HepG2 (cell line): ENCODE measurements around the gene JTB. TPM values are rescaled to one million over a fixed set of nuclear protein-coding genes. Genes with fewer than 3 reads are reported as not detected.

Experiments
- CEBPG ChIP-seq: IDR thresholded peaks from 2 replicates; pipeline ENCODE4 v1.6.1; 2016
- PHF20 ChIP-seq: sonication (generic); formaldehyde crosslinking; IDR thresholded peaks from 2 replicates; pipeline ENCODE4 v1.5.0; 2020; ENCODE audit warnings: mild to moderate bottlenecking, missing genetic modification reagents
- SMAD9 ChIP-seq: sonication (generic); formaldehyde crosslinking; IDR thresholded peaks from 2 replicates; pipeline ENCODE4 v1.5.1; 2020; ENCODE audit warnings: mild to moderate bottlenecking, missing genetic modification reagents
- SMARCE1 ChIP-seq: fragments of 450-650 bp; IDR thresholded peaks from 2 replicates; pipeline ENCODE4 v1.6.1; 2017; ENCODE audit warnings: borderline replicate concordance
- TP53 ChIP-seq: sonication (generic); formaldehyde crosslinking; conservative IDR thresholded peaks from 2 replicates; pipeline ENCODE4 v1.4.0; 2020; ENCODE audit warnings: missing genetic modification reagents
- ZFP41 ChIP-seq: sonication (generic); formaldehyde crosslinking; IDR thresholded peaks from 2 replicates; pipeline ENCODE4 v1.4.0; 2020; ENCODE audit warnings: mild to moderate bottlenecking, missing genetic modification reagents, borderline replicate concordance
- ZNF619 ChIP-seq: sonication (generic); formaldehyde crosslinking; IDR thresholded peaks from 2 replicates; pipeline ENCODE4 v1.4.0; 2020; ENCODE audit warnings: mild to moderate bottlenecking, missing genetic modification reagents
- ZNF800 ChIP-seq: sonication (generic); formaldehyde crosslinking; IDR thresholded peaks from 2 replicates; pipeline ENCODE4 v1.4.0; 2020; ENCODE audit warnings: missing genetic modification reagents
- polyA plus RNA-seq, 8 experiments: library from polyadenylated mRNA; depleted of rRNA in 3 of 8; stranded (reverse) in 7 of 8; unstranded in 1 of 8; fragments of >200 nt; fragmentation: Illumina TruSeq in 4 of 8; extraction: Trizol in 4 of 8; gene quantifications; 2 replicates each; pipeline versions ENCODE4 v1.2.1 to v1.2.3, GENCODE V29; 2011 to 2016; ENCODE audit warnings: low read depth in 4 of 8, missing spikeins in 1 of 8, mixed read lengths in 1 of 8; ENCODE audit not compliant: insufficient read depth in 1 of 8
- total RNA-seq, 5 experiments: library from RNA; depleted of rRNA; stranded (reverse); fragments of >200 nt; fragmentation: Illumina TruSeq; extraction: Trizol; gene quantifications; 2 replicates each; pipeline ENCODE4 v1.2.3, GENCODE V29; 2016; ENCODE audit warnings: low read depth in 1 of 5
- TF ChIP-seq, protein P1 (sequence below): IDR thresholded peaks from 2 replicates; pipeline ENCODE4 v1.6.1; 2016; ENCODE audit warnings: low read depth, missing genetic modification reagents, missing compliant biosample characterization
- TF ChIP-seq, protein P2 (sequence below), 2 experiments: IDR thresholded peaks; 2 replicates each; pipeline ENCODE4 v1.6.1; 2011 to 2012; ENCODE audit warnings: low read length in 2 of 2, borderline replicate concordance in 1 of 2, low read depth in 1 of 2, mild to moderate bottlenecking in 1 of 2, moderate library complexity in 1 of 2
- TF ChIP-seq, protein P3 (sequence below): sonication (generic); formaldehyde crosslinking; IDR thresholded peaks from 2 replicates; pipeline ENCODE4 v1.8.1; 2023; ENCODE audit warnings: mild to moderate bottlenecking, moderate library complexity, missing genetic modification reagents
- TF ChIP-seq, protein P4 (sequence below): sonication (generic); formaldehyde crosslinking; IDR thresholded peaks from 2 replicates; pipeline ENCODE4 v1.4.0; 2020; ENCODE audit warnings: mild to moderate bottlenecking, missing genetic modification reagents

The JTB gene
- total and polyA plus RNA-seq, 2 of the 13 experiments (the other 11 are each of a cell fraction or from before 2014, with no cell fraction given), result 96.7 to 99.2 TPM

GRCh38 chr1:153953859-153954365 lies 23.6 kb downstream of the JTB start (continued):
- TF ChIP-seq, protein P1, sequence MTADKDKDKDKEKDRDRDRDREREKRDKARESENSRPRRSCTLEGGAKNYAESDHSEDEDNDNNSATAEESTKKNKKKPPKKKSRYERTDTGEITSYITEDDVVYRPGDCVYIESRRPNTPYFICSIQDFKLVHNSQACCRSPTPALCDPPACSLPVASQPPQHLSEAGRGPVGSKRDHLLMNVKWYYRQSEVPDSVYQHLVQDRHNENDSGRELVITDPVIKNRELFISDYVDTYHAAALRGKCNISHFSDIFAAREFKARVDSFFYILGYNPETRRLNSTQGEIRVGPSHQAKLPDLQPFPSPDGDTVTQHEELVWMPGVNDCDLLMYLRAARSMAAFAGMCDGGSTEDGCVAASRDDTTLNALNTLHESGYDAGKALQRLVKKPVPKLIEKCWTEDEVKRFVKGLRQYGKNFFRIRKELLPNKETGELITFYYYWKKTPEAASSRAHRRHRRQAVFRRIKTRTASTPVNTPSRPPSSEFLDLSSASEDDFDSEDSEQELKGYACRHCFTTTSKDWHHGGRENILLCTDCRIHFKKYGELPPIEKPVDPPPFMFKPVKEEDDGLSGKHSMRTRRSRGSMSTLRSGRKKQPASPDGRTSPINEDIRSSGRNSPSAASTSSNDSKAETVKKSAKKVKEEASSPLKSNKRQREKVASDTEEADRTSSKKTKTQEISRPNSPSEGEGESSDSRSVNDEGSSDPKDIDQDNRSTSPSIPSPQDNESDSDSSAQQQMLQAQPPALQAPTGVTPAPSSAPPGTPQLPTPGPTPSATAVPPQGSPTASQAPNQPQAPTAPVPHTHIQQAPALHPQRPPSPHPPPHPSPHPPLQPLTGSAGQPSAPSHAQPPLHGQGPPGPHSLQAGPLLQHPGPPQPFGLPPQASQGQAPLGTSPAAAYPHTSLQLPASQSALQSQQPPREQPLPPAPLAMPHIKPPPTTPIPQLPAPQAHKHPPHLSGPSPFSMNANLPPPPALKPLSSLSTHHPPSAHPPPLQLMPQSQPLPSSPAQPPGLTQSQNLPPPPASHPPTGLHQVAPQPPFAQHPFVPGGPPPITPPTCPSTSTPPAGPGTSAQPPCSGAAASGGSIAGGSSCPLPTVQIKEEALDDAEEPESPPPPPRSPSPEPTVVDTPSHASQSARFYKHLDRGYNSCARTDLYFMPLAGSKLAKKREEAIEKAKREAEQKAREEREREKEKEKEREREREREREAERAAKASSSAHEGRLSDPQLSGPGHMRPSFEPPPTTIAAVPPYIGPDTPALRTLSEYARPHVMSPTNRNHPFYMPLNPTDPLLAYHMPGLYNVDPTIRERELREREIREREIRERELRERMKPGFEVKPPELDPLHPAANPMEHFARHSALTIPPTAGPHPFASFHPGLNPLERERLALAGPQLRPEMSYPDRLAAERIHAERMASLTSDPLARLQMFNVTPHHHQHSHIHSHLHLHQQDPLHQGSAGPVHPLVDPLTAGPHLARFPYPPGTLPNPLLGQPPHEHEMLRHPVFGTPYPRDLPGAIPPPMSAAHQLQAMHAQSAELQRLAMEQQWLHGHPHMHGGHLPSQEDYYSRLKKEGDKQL (CRISPR knock-in tag), result 0 out of 2 replicates have a peak, but pooled peaks have one; percentile 22
- TF ChIP-seq, protein P2, sequence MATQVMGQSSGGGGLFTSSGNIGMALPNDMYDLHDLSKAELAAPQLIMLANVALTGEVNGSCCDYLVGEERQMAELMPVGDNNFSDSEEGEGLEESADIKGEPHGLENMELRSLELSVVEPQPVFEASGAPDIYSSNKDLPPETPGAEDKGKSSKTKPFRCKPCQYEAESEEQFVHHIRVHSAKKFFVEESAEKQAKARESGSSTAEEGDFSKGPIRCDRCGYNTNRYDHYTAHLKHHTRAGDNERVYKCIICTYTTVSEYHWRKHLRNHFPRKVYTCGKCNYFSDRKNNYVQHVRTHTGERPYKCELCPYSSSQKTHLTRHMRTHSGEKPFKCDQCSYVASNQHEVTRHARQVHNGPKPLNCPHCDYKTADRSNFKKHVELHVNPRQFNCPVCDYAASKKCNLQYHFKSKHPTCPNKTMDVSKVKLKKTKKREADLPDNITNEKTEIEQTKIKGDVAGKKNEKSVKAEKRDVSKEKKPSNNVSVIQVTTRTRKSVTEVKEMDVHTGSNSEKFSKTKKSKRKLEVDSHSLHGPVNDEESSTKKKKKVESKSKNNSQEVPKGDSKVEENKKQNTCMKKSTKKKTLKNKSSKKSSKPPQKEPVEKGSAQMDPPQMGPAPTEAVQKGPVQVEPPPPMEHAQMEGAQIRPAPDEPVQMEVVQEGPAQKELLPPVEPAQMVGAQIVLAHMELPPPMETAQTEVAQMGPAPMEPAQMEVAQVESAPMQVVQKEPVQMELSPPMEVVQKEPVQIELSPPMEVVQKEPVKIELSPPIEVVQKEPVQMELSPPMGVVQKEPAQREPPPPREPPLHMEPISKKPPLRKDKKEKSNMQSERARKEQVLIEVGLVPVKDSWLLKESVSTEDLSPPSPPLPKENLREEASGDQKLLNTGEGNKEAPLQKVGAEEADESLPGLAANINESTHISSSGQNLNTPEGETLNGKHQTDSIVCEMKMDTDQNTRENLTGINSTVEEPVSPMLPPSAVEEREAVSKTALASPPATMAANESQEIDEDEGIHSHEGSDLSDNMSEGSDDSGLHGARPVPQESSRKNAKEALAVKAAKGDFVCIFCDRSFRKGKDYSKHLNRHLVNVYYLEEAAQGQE (IDR thresholded peaks at IDR 0.05; ENCODE audit: borderline replicate concordance in 1 of 2, low read depth in 1 of 2, low read length in 2 of 2), result no peak
- no peak for TF ChIP-seq ZNF800 (CRISPR knock-in tag)
- peak; percentile 38; the same call in 1 of the 2 replicates for TF ChIP-seq CEBPG (CRISPR knock-in tag)
- no peak for TF ChIP-seq SMARCE1
- no peak for TF ChIP-seq PHF20 (CRISPR knock-in tag)
- TF ChIP-seq, protein P3, sequence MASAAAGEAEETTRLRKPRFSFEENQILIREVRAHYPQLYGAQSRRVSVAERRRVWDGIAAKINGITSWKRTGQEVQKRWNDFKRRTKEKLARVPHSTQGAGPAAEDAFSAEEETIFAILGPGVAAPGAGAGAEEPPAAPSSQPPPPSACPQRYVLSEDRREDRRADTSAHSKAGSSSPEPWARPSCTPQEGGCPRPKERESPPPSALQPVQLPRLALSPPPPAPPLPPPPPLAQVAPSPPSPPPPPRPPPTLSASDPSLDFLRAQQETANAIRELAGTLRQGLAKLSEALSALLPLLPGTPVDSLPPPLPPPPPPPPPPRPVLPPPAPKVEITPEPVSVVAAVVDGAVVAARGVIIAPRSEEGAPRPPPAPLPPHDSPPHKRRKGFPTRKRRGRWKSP (CRISPR knock-in tag), result no peak
- no peak for TF ChIP-seq SMAD9
- TF ChIP-seq ZFP41 (CRISPR knock-in tag), result no peak
- TF ChIP-seq, protein P4, sequence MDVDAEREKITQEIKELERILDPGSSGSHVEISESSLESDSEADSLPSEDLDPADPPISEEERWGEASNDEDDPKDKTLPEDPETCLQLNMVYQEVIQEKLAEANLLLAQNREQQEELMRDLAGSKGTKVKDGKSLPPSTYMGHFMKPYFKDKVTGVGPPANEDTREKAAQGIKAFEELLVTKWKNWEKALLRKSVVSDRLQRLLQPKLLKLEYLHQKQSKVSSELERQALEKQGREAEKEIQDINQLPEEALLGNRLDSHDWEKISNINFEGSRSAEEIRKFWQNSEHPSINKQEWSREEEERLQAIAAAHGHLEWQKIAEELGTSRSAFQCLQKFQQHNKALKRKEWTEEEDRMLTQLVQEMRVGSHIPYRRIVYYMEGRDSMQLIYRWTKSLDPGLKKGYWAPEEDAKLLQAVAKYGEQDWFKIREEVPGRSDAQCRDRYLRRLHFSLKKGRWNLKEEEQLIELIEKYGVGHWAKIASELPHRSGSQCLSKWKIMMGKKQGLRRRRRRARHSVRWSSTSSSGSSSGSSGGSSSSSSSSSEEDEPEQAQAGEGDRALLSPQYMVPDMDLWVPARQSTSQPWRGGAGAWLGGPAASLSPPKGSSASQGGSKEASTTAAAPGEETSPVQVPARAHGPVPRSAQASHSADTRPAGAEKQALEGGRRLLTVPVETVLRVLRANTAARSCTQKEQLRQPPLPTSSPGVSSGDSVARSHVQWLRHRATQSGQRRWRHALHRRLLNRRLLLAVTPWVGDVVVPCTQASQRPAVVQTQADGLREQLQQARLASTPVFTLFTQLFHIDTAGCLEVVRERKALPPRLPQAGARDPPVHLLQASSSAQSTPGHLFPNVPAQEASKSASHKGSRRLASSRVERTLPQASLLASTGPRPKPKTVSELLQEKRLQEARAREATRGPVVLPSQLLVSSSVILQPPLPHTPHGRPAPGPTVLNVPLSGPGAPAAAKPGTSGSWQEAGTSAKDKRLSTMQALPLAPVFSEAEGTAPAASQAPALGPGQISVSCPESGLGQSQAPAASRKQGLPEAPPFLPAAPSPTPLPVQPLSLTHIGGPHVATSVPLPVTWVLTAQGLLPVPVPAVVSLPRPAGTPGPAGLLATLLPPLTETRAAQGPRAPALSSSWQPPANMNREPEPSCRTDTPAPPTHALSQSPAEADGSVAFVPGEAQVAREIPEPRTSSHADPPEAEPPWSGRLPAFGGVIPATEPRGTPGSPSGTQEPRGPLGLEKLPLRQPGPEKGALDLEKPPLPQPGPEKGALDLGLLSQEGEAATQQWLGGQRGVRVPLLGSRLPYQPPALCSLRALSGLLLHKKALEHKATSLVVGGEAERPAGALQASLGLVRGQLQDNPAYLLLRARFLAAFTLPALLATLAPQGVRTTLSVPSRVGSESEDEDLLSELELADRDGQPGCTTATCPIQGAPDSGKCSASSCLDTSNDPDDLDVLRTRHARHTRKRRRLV (CRISPR knock-in tag), result no peak
- peak; percentile 84; the same call in 1 of the 2 replicates for TF ChIP-seq ZNF619 (CRISPR knock-in tag)
- TF ChIP-seq TP53 (CRISPR knock-in tag), result no peak
